ENCODE results near the gene BSG.
"Not testable (repeated sequence)": the region's sequence is repeated elsewhere in the genome, so short reads cannot be mapped to it uniquely, and the experiment has no call there.

Gene BSG

GRCh38 chr19:604355-604754, 32.0 kb downstream of the BSG start:
- no peak for DNase-seq (ENCODE audit: low read depth)

DNA sequence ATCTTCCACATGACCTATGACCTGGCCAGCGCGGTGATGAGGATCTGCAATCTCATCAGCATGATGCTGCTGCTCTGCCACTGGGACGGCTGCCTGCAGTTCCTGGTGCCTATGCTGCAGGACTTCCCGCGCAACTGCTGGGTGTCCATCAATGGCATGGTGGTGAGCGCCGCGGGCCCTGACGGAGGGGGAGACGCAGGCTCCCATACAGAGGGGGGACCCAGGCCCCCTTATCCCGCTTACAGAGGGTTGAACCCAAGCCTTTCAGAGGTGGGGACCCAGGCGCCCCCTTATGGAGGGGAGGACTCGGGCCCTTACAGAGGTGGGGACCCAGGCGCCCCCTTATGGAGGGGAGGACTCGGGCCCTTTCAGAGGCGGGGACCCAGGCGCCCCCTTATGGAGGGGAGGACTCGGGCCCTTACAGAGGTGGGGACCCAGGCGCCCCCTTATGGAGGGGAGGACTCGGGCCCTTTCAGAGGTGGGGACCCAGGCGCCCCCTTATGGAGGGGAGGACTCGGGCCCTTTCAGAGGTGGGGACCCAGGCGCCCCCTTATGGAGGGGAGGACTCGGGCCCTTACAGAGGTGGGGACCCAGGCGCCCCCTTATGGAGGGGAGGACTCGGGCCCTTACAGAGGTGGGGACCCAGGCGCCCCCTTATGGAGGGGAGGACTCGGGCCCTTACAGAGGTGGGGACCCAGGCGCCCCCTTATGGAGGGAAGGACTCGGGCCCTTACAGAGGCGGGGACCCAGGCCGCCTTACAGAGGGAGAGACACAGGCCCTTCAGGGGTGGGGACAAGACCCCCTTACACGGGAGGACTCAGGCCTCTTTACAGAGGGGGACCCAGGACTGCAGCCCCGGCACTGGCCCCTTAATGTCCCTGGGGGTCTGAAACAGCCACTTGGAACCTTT, 32.9 kb downstream of the BSG start:
- DNase-seq (ENCODE audit: low read depth) = not testable (repeated sequence)

- DNase-seq (ENCODE audit: low read depth) = no peak
These were observed 35.1 kb downstream of the BSG start for GRCh38 chr19:607301-608154.

- DNase-seq (ENCODE audit: low read depth) = no peak
These were observed 36.0 kb downstream of the BSG start for GRCh38 chr19:608155-609003.

- no peak for DNase-seq (ENCODE audit: low read depth)
These were observed 36.6 kb downstream of the BSG start for GRCh38 chr19:609004-609346.

- DNase-seq (ENCODE audit: low read depth) = no peak
These were observed 37.8 kb downstream of the BSG start for GRCh38 chr19:610071-610800.

DNA sequence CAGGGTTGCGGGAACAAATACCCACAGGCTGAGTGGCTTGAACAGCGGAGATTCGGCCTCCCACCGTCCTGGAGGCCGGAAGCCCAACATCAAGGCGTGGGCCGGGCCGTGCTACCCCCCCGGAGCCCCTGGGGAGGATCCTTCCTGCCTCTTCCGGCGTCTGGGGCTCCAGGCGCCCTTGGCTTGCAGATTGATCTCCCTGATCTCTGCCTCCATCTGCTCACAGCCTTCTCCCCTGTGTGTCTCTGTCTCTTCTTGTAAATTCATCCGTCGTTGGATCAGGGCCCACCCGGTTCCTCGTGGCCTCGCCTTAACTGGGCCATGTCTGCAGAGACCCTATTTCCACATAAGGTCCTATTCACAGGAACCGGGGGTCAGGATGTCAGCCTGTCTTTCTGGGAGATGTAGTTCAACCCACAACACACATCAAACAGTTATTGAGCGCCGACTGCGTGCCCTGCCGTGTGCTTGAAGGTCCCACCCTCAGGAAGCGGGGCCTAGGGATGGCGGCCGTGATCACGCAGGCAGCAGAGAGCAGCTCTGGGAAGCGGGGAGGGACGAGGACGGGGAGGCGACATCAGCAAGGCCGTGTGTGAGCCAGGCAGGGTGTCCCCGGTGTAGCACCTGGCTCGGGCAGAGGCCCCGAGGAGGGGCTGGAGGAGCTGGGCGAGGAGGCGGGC, 38.5 kb downstream of the BSG start:
- no peak for DNase-seq (ENCODE audit: low read depth)

DNA sequence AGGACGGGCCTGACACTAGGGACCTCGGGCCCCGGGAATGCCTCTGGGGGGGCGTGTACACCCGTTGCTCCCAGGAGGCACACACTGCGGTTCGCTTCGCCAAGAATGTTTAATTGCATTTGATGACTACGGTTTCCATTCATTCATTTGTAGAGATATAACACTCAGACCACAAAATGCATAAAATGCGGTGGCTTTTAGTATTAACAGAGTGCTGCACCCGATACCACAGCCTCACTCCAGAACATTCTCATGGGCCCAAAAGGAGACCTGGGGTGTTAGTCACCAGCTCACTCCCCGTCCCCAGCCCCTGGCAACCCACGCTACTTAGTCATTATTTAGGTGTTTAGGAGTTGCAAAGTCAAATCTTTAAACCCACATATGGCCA, 39.1 kb downstream of the BSG start:
- peak; percentile 55 for DNase-seq (ENCODE audit: low read depth)

DNA sequence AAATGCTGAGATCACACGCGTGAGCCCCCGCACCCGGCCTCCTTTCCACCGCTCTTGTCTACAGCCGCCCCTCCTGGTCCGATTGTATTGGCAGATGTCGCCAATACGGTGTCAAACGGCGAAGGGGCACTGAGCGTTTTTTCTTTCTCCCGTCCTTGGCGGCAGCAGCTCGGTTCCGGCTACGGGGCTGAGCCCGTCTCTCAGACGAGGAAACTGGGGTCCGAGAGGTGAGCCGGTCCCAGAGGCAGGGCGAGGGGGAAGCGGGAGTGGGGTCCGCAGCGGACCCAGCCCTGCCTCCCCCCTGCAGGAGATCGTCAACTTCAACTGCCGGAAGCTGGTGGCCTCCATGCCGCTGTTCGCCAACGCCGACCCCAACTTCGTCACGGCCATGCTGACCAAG, 40.5 kb downstream of the BSG start:
- DNase-seq (ENCODE audit: low read depth) = no peak

DNA sequence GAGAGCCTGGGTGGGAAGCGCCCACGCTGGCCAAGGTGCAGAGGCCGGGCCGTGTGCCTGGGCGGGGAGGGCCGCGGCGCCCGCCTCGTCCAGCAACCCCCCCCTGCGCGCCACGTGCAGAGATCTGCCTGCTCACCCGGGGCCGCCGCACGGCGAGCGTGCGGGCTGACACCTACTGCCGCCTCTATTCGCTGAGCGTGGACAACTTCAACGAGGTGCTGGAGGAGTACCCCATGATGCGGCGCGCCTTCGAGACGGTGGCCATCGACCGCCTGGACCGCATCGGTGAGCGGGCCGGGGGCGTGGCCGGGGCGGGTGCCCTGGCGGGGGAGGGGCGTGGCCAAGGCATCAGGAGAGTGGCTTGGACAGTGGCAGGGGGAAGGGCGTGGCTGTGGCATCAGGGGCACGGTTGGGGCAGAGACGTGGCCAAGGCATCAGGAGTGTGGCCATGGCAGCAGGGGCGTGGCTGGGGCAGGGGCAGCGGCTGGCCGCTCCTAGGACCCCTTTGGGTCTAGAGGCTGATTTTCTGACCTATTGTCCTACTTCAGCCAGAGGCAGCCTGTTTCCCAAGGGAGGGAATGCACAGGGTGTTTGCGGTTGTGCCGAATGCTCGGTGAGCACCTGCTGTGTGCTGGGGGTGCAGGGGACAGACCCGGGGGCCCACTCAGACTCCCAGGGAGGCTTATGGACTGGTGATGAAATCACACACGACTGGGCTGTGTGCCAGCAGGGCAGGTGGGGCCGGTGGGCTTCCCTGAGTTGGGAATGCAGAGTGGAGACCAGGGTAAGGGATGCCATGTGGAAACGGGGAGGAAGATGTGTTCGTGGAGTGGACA, 41.6 kb downstream of the BSG start:
- no peak for DNase-seq (ENCODE audit: low read depth)

GRCh38 chr19:615619-616018, 43.2 kb downstream of the BSG start:
- no peak for DNase-seq (ENCODE audit: low read depth)

DNA sequence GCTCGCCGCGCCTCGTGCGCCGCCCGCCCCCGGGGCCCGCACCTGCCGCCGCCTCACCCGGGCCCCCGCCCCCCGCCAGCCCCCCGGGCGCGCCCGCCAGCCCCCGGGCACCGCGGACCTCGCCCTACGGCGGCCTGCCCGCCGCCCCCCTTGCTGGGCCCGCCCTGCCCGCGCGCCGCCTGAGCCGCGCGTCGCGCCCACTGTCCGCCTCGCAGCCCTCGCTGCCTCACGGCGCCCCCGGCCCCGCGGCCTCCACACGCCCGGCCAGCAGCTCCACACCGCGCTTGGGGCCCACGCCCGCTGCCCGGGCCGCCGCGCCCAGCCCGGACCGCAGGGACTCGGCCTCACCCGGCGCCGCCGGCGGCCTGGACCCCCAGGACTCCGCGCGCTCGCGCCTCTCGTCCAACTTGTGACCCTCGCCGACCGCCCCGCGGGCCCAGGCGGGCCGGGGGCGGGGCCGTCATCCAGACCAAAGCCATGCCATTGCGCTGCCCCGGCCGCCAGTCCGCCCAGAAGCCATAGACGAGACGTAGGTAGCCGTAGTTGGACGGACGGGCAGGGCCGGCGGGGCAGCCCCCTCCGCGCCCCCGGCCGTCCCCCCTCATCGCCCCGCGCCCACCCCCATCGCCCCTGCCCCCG, 43.8 kb downstream of the BSG start:
- no peak for DNase-seq (ENCODE audit: low read depth)

- DNase-seq (ENCODE audit: low read depth) = no peak
These were observed 44.5 kb downstream of the BSG start for GRCh38 chr19:616747-617526.

DNA sequence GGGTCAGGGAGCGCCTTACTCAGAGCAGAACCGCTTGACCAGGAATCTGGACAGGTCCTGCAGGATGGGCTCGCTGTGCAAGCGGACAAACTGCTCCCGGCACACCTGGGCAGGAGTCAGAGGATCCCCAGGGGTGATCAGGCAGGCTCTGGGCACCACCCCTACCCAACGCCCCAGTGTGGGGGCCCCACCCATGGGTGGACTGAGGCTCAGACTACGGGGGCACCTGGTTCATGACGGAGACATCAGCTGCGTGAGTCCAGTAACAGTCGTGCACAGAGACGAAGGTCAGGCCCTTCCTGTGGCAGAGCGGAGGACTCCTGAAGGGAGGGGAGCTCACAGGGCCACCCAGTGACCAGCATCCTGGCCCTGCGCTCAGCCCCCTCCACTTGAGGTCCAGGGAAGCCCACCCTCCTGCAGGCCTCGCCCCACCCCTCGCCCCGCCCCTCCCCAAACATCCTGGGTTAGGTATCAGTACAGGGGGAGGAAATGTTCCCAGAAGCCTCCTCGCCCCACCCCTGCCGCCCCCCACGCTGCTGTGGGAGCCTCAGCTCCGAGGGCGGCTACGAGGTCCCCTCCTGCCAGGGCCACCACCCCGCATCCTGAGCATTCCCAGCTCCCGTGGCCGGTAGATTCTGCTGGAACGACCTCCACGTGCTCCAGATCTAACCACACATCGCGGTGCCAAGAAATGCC, 45.3 kb downstream of the BSG start:
- DNase-seq (ENCODE audit: low read depth) = no peak

GRCh38 chr19:618247-618619, 45.8 kb downstream of the BSG start:
- DNase-seq (ENCODE audit: low read depth) = no peak

- no peak for DNase-seq (ENCODE audit: low read depth)
These were observed 46.4 kb downstream of the BSG start for GRCh38 chr19:618674-619285.

DNA sequence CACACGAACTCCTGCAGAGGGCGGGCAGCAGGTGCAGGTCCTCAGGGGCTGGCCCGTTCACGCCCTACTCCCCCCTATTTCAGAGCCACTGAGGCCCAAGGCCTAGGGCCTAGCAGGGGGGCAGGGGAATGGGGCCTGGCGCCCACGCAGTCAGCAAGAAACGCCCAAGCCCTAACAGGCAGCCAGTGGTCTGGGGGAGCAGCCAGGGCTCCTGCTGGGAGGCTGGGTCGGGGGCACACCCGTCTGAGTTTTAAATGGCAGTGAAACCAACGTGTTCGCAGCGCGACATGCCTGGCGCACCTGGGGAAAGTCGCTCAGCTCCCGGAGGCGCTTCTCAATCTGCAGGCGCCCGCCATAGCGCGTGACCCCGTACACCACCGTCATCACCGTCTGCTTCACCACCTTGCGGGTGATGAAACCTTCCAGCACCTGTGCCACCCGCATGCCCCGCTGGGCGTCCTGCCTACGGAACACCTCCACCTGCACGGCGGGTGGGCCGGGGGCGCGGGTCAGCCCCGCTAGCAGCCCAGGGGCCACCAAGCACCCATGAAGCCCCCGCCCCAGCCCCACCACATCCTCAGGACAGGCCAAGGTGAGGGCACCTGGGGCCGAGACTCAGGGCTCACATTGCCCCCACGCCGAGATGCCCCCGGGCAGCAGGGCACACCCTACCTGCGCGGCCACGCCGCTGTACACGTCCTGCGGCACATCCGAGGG, 47.0 kb downstream of the BSG start:
- DNase-seq (ENCODE audit: low read depth) = no peak

All from stimulated activated CD4-positive, alpha-beta T cell treated with anti-CD3 and anti-CD28 coated beads, Interleukin-2, amount 100 ng/mL, for 4 hours (primary cell).